ENCODE results near the gene PEX14. TPM values are rescaled to one million over a fixed set of nuclear protein-coding genes. Genes with fewer than 3 reads are reported as not detected.

PEX14 gene
- total and polyA plus RNA-seq, 2 experiments from 2014 or later: 17.6 to 19.6 TPM

- Mint-ChIP-seq H3K4me3 (no peak overlapping the region), H3K9me3 (no peaks in the 10 kb centered on the region), H3K36me3 (ENCODE audit: low read depth) (peaks cover 4% of the 10 kb centered on the region; the same call in 2 of the 3 replicates), H3K27me3 (ENCODE audit: insufficient read depth, low read depth, poor library complexity) (peaks cover 3% of the 10 kb centered on the region), H3K4me1 (no peaks in the 10 kb centered on the region), H3K27ac (no peak overlapping the region)
- TF ChIP-seq POLR2AphosphoS5 (IDR thresholded peaks at IDR 0.05; ENCODE audit: low read depth) (no peak), STAT1 (IDR thresholded peaks at IDR 0.05; ENCODE audit: unreplicated experiment) (no peak), JUNB (IDR thresholded peaks at IDR 0.05; ENCODE audit: unreplicated experiment) (no peak), CTCF (conservative IDR thresholded peaks at IDR 0.05; ENCODE audit: low read depth in 2 of 2) (no peak), ZNF462 (CRISPR knock-in tag; IDR thresholded peaks at IDR 0.05) (no peak), ZNF331 (CRISPR knock-in tag; IDR thresholded peaks at IDR 0.05; ENCODE audit: low read depth) (no peak), EZH2phosphoT487 (IDR thresholded peaks at IDR 0.05; ENCODE audit: unreplicated experiment) (no peak), ZNF114 (CRISPR knock-in tag; IDR thresholded peaks at IDR 0.05) (no peak), CREB1 (CRISPR knock-in tag; IDR thresholded peaks at IDR 0.05; ENCODE audit: low read depth) (no peak), EZH2 (IDR thresholded peaks at IDR 0.05; ENCODE audit: low read depth, unreplicated experiment) (no peak), ETS1 (IDR thresholded peaks at IDR 0.05) (no peak), REST (IDR thresholded peaks at IDR 0.05; ENCODE audit: unreplicated experiment) (no peak), NANOG (IDR thresholded peaks at IDR 0.05; ENCODE audit: borderline replicate concordance) (no peak)
- peak overlapping the region; percentile 33; the same call in 1 of the 2 replicates for H3K27ac ChIP-seq (ENCODE audit: low read depth)
- no peaks in the 10 kb centered on the region for H3F3A ChIP-seq (replicated peaks; ENCODE audit: low read depth)
- no peaks in the 10 kb centered on the region for H3K79me2 ChIP-seq (replicated peaks; ENCODE audit: insufficient read depth)
- DNase-seq (ENCODE audit: low spot score) (no peak), ATAC-seq (no peak)
- H4K20me1 ChIP-seq (replicated peaks; ENCODE audit: insufficient read depth): no peaks in the 10 kb centered on the region; the same call in 1 of the 2 replicates
- H3K4me2 ChIP-seq: no peak overlapping the region
- no peaks in the 10 kb centered on the region for H3K27me3 ChIP-seq (ENCODE audit: insufficient read depth)
- no peak overlapping the region for H2AFZ ChIP-seq
- no peak overlapping the region for H3K4me3 ChIP-seq
- no peaks in the 10 kb centered on the region for H3K9me2 ChIP-seq (ENCODE audit: insufficient read depth)
- no peaks in the 10 kb centered on the region for H3K36me3 ChIP-seq (ENCODE audit: insufficient read depth)
- no peaks in the 10 kb centered on the region for H3K4me1 ChIP-seq (ENCODE audit: insufficient read depth)
These were observed 36.0 kb upstream of the PEX14 start for GRCh38 chr1:10438677-10439163.

Measured in GM23338 (cell line).